ENCODE measurements around the gene DCTN5. TPM values are rescaled to one million over a fixed set of nuclear protein-coding genes. Genes with fewer than 3 reads are reported as not detected.

The DCTN5 gene
- total RNA-seq, 1 experiment from 2014 or later: 101 TPM

GRCh38 chr16:23595951-23596720 is 45.1 kb upstream of the DCTN5 start, which contains the start of gene NDUFAB1:
TSS of gene NDUFAB1 (minus strand) at chr16:23596316. CDS start at chr16:23596290, 26 bp downstream.
- Mint-ChIP-seq H3K4me1 (ENCODE audit: low read depth, unreplicated experiment) (no peaks in the 10 kb centered on the region), H3K4me3 (ENCODE audit: unreplicated experiment) (peak within 1 kb of the TSS; percentile 75), H3K36me3 (ENCODE audit: insufficient read depth, unreplicated experiment) (peaks cover 25% of the 10 kb centered on the region), H3K27ac (ENCODE audit: unreplicated experiment) (peak within 1 kb of the TSS; percentile 50), H3K27me3 (ENCODE audit: insufficient read depth, unreplicated experiment) (no peaks in the 10 kb centered on the region), H3K9me3 (ENCODE audit: unreplicated experiment) (no peaks in the 10 kb centered on the region)
- peak within 1 kb of the TSS; percentile 92 for H3K4me3 ChIP-seq (ENCODE audit: low read depth, low read length)
- H3K4me1 ChIP-seq: no peaks in the 10 kb centered on the region
- BruUV-seq (replicated peaks): no TSS peak
- no peaks in the 10 kb centered on the region for H3K9me3 ChIP-seq
- peak; percentile 85 to 93 for DNase-seq
- POLR2A ChIA-PET: no interaction called here
- CTCF ChIA-PET: interaction anchor here (1.3 to 1.6 kb wide), 2 partner anchors 11 to 39 kb away, joined by 3 to 8 read pairs; partner anchors contain the start of genes EARS2 and UBFD1
- no peaks in the 10 kb centered on the region for H3K27me3 ChIP-seq (replicated peaks; ENCODE audit: control insufficient read depth, insufficient read depth, low read length)
- intact Hi-C loops (cut with micrococcal nuclease; ENCODE audit: unreplicated experiment): loop anchor here (1.0 kb wide), 1 partner anchor 39 kb away; the partner anchor contains the start of genes EARS2 and UBFD1
- peak; percentile 67 to 85 for TF ChIP-seq CTCF (IDR thresholded peaks at IDR 0.05; ENCODE audit: insufficient read depth in 1 of 2, low read depth in 1 of 2, low read length in 1 of 2, severe bottlenecking in 1 of 2, unreplicated experiment in 1 of 2)
- no peaks in the 10 kb centered on the region; the same call in none of the 2 replicates for H3K36me3 ChIP-seq (ENCODE audit: control insufficient read depth, insufficient read depth, low read length)

- no peaks in the 10 kb centered on the region for H3K4me1 Mint-ChIP-seq (ENCODE audit: low read depth, unreplicated experiment)
- H3K27me3 Mint-ChIP-seq (ENCODE audit: insufficient read depth, unreplicated experiment): no peaks in the 10 kb centered on the region
- H3K27me3 ChIP-seq (replicated peaks; ENCODE audit: control insufficient read depth, insufficient read depth, low read length): no peaks in the 10 kb centered on the region
- ChIA-PET CTCF (interaction anchor here (0.7 to 1.6 kb wide), 3 partner anchors 10 to 447 kb away, joined by 3 to 8 read pairs (median 3); partner anchors contain the start of genes EARS2 and UBFD1), POLR2A (no interaction called here)
- no peaks in the 10 kb centered on the region for H3K4me1 ChIP-seq
- H3K4me3 Mint-ChIP-seq (ENCODE audit: unreplicated experiment): peak overlapping the region; percentile 75
- no peaks in the 10 kb centered on the region for H3K9me3 ChIP-seq
- no peak overlapping the region for H3K4me3 ChIP-seq (ENCODE audit: low read depth, low read length)
- H3K9me3 Mint-ChIP-seq (ENCODE audit: unreplicated experiment): no peaks in the 10 kb centered on the region
- TF ChIP-seq CTCF (IDR thresholded peaks at IDR 0.05; ENCODE audit: insufficient read depth in 1 of 2, low read depth in 1 of 2, low read length in 1 of 2, severe bottlenecking in 1 of 2, unreplicated experiment in 1 of 2): peak; percentile 17 to 26
- H3K27ac Mint-ChIP-seq (ENCODE audit: unreplicated experiment): no peak overlapping the region
- peaks cover 27% of the 10 kb centered on the region for H3K36me3 Mint-ChIP-seq (ENCODE audit: insufficient read depth, unreplicated experiment)
- no peaks in the 10 kb centered on the region; the same call in 1 of the 2 replicates for H3K36me3 ChIP-seq (ENCODE audit: control insufficient read depth, insufficient read depth, low read length)
- no TSS peak for BruUV-seq (replicated peaks)
- peak; percentile 47 to 58 for DNase-seq
- intact Hi-C loops (cut with micrococcal nuclease; ENCODE audit: unreplicated experiment): no loop called here
Measured at GRCh38 chr16:23597003-23597756, 44.1 kb upstream of the DCTN5 start.

GRCh38 chr16:23607726-23608125 is 33.5 kb upstream of the DCTN5 start:
- Histone ChIP-seq H3K4me3 (ENCODE audit: low read depth, low read length) (no peak overlapping the region), H3K9me3 (no peaks in the 10 kb centered on the region), H3K36me3 (ENCODE audit: control insufficient read depth, insufficient read depth, low read length) (no peaks in the 10 kb centered on the region), H3K27me3 (replicated peaks; ENCODE audit: control insufficient read depth, insufficient read depth, low read length) (no peaks in the 10 kb centered on the region), H3K4me1 (no peaks in the 10 kb centered on the region)
- BruUV-seq (replicated peaks): no TSS peak
- no peak for DNase-seq
- Mint-ChIP-seq H3K9me3 (ENCODE audit: unreplicated experiment) (no peaks in the 10 kb centered on the region), H3K4me3 (ENCODE audit: unreplicated experiment) (no peak overlapping the region), H3K36me3 (ENCODE audit: insufficient read depth, unreplicated experiment) (peaks cover 22% of the 10 kb centered on the region), H3K27ac (ENCODE audit: unreplicated experiment) (no peak overlapping the region), H3K27me3 (ENCODE audit: insufficient read depth, unreplicated experiment) (no peaks in the 10 kb centered on the region), H3K4me1 (ENCODE audit: low read depth, unreplicated experiment) (no peaks in the 10 kb centered on the region)
- TF ChIP-seq CTCF (IDR thresholded peaks at IDR 0.05; ENCODE audit: insufficient read depth in 1 of 2, low read depth in 1 of 2, low read length in 1 of 2, severe bottlenecking in 1 of 2, unreplicated experiment in 1 of 2): no peak
- ChIA-PET POLR2A (no interaction called here), CTCF (no interaction called here)
- intact Hi-C loops (cut with micrococcal nuclease; ENCODE audit: unreplicated experiment): no loop called here
